CD4-positive, alpha-beta T cell (primary cell): ENCODE measurements around the gene ZDHHC5. TPM values are rescaled to one million over a fixed set of nuclear protein-coding genes. Genes with fewer than 3 reads are reported as not detected.
A peak's percentile ranks its signal among the peaks of the same experiment; 100 is the strongest.

Source experiments
- ATAC-seq: fragments of 200-7000 bp; cut with Tn5 transposase; one replicate; pipeline ENCODE4 v1.10.0; 2022; ENCODE audit warnings: mild to moderate bottlenecking; ENCODE audit not compliant: poor library complexity
- CTCF ChIA-PET: fragments of 350-600 bp; sonication (Branson Sonifier 250); formaldehyde crosslinking; loops from one replicate; lab custom pipeline; 2021; ENCODE audit warnings: antibody characterized with exemption, inconsistent platforms; lab: Charles Lee
- POLR2A ChIA-PET: fragments of 350-600 bp; sonication (Branson Sonifier 250); formaldehyde crosslinking; loops from one replicate; lab custom pipeline; 2021; ENCODE audit warnings: antibody characterized with exemption, inconsistent platforms; lab: Charles Lee
- DNase-seq, 14 experiments: peaks; one replicate each; pipeline ENCODE4 v3.0.0-alpha.2; 2013 to 2020; ENCODE audit warnings: mixed read lengths in 2 of 14
- H3K27ac ChIP-seq, 2 donors: one replicate each; pipeline versions ENCODE4 v1.5.1 to v1.7.0; 2013; ENCODE audit warnings: low read length in 2 of 2, low read depth in 1 of 2, mild to moderate bottlenecking in 1 of 2
- H3K27me3 ChIP-seq, 2 experiments: 1 replicate in 1 of 2; 2 replicates in 1 of 2; pipeline versions ENCODE4 v1.6.1 to v1.7.0; 2013; ENCODE audit warnings: low read length in 2 of 2, control low read depth in 1 of 2, mild to moderate bottlenecking in 1 of 2, moderate library complexity in 1 of 2; ENCODE audit not compliant: insufficient read depth in 2 of 2, control insufficient read depth in 1 of 2
- H3K36me3 ChIP-seq: one replicate; pipeline ENCODE4 v1.6.1; 2013; ENCODE audit warnings: low read length, control low read depth; ENCODE audit not compliant: insufficient read depth
- H3K4me1 ChIP-seq: one replicate; pipeline ENCODE4 v1.6.1; 2013; ENCODE audit warnings: low read length, control low read depth; ENCODE audit not compliant: insufficient read depth
- H3K4me3 ChIP-seq: one replicate; pipeline ENCODE4 v1.5.1; 2013; ENCODE audit warnings: mild to moderate bottlenecking, low read length, moderate library complexity
- H3K9me3 ChIP-seq, 2 experiments: 1 replicate in 1 of 2; 2 replicates in 1 of 2; pipeline versions ENCODE4 v1.6.1 to v1.7.0; 2013; ENCODE audit warnings: low read length in 2 of 2, mild to moderate bottlenecking in 2 of 2, control low read depth in 1 of 2, moderate library complexity in 1 of 2; ENCODE audit not compliant: control insufficient read depth in 1 of 2, insufficient read depth in 1 of 2
- H3K27ac Mint-ChIP-seq: one replicate; pipeline ENCODE4 v1.8.0; 2020; ENCODE audit warnings: mixed read lengths
- H3K27me3 Mint-ChIP-seq: one replicate; pipeline ENCODE4 v1.8.0; 2021; ENCODE audit warnings: mixed read lengths
- H3K36me3 Mint-ChIP-seq: one replicate; pipeline ENCODE4 v1.8.0; 2021; ENCODE audit warnings: low read depth, mixed read lengths
- H3K4me1 Mint-ChIP-seq: one replicate; pipeline ENCODE4 v1.8.0; 2021; ENCODE audit warnings: low read depth, mixed read lengths
- H3K4me3 Mint-ChIP-seq: one replicate; pipeline ENCODE4 v1.8.0; 2020; ENCODE audit warnings: mild to moderate bottlenecking, mixed read lengths
- H3K9me3 Mint-ChIP-seq: one replicate; pipeline ENCODE4 v1.8.0; 2020; ENCODE audit warnings: mixed read lengths
- CTCF ChIP-seq: fragments of 200-600 bp; IDR thresholded peaks from one replicate; pipeline ENCODE4 v1.8.0; 2022; ENCODE audit warnings: antibody characterized with exemption, mild to moderate bottlenecking
- intact Hi-C, 2 experiments: fragments of 100-400 bp; cut with DNase I in 1 of 2; cut with micrococcal nuclease in 1 of 2; formaldehyde crosslinking; loops; one replicate each; pipeline versions ENCODE4 v1.15.1 to v1.9.0; 2023 to 2025; cut with DNase I, micrococcal nuclease
- total RNA-seq, 174 experiments: library from RNA in 2 of 174; stranded (reverse) in 2 of 174; gene quantifications; one replicate each; pipeline ENCODE4 v1.2.3 and lab custom pipeline; 2021 to 2026

The ZDHHC5 gene
- total RNA-seq, 2 experiments from 2014 or later = 59.7 to 61.1 TPM

GRCh38 chr11:57639321-57640067 is 28.4 kb upstream of the ZDHHC5 start:
- intact Hi-C loops = loop anchor here (1.0 to 2.0 kb wide), 3 partner anchors 147 to 291 kb away; no protein-coding TSS in a partner anchor
- peak in 1 of 14 experiments; percentile 36 for DNase-seq
- Histone ChIP-seq H3K4me3 (peak overlapping the region; percentile 59), H3K27me3 (peaks cover 14 to 22% of the 10 kb centered on the region in 2 experiments), H3K27ac (no peak overlapping the region), H3K4me1 (peaks cover 24% of the 10 kb centered on the region), H3K9me3 (no peaks in the 10 kb centered on the region), H3K36me3 (no peaks in the 10 kb centered on the region)
- CTCF ChIA-PET = interaction anchor here (0.6 to 4.7 kb wide), 5 partner anchors 71 to 390 kb away, joined by 3 to 47 read pairs (median 4); partner anchors contain the start of gene UBE2L6
- no peak for TF ChIP-seq CTCF
- H3K4me1 Mint-ChIP-seq = peaks cover 22% of the 10 kb centered on the region
- POLR2A ChIA-PET = interaction anchor here (1.2 to 4.0 kb wide), 2 partner anchors 71 to 314 kb away, joined by 3 to 34 read pairs; partner anchors contain the start of genes TNKS1BP1 and UBE2L6
- no peak overlapping the region for H3K27ac Mint-ChIP-seq
- H3K4me3 Mint-ChIP-seq = peak overlapping the region; percentile 92
- H3K9me3 Mint-ChIP-seq = no peaks in the 10 kb centered on the region
- ATAC-seq = peak; percentile 30
- H3K36me3 Mint-ChIP-seq = no peaks in the 10 kb centered on the region
- peaks cover 41% of the 10 kb centered on the region for H3K27me3 Mint-ChIP-seq

- DNase-seq = no peak
- POLR2A ChIA-PET = interaction anchor here (1.5 to 4.0 kb wide), 3 partner anchors 72 to 160 kb away, joined by 3 to 34 read pairs (median 7); partner anchors contain the start of genes SELENOH and UBE2L6
- no peak for TF ChIP-seq CTCF
These were observed 27.7 kb upstream of the ZDHHC5 start for GRCh38 chr11:57640068-57640800.

More at GRCh38 chr11:57640068-57640800, 27.7 kb upstream of the ZDHHC5 start:
- peak overlapping the region; percentile 65 for H3K4me3 Mint-ChIP-seq
- intact Hi-C loops = loop anchor here in 1 of 2 experiments (1.0 to 2.0 kb wide), 2 partner anchors 147 to 292 kb away; no protein-coding TSS in a partner anchor
- no peaks in the 10 kb centered on the region for H3K9me3 ChIP-seq
- H3K27ac Mint-ChIP-seq = no peak overlapping the region
- H3K36me3 ChIP-seq = no peaks in the 10 kb centered on the region
- peaks cover 28% of the 10 kb centered on the region for H3K4me1 Mint-ChIP-seq
- peaks cover 13 to 28% of the 10 kb centered on the region in 2 experiments for H3K27me3 ChIP-seq
- H3K27ac ChIP-seq = no peak overlapping the region
- H3K4me3 ChIP-seq = no peak overlapping the region
- no peaks in the 10 kb centered on the region for H3K9me3 Mint-ChIP-seq
- peaks cover 28% of the 10 kb centered on the region for H3K4me1 ChIP-seq
- H3K36me3 Mint-ChIP-seq = no peaks in the 10 kb centered on the region
- H3K27me3 Mint-ChIP-seq = peaks cover 45% of the 10 kb centered on the region
- ATAC-seq = no peak
- CTCF ChIA-PET = interaction anchor here (0.6 to 4.7 kb wide), 7 partner anchors 27 to 390 kb away, joined by 3 to 47 read pairs (median 5); partner anchors contain the start of genes UBE2L6 and ZDHHC5
